Epithelial cell of esophagus (primary cell): ENCODE data around the gene UBAC2.

Source experiments
- DNase-seq: peaks from one replicate; pipeline ENCODE4 v3.0.0; 2010; ENCODE audit warnings: low read depth
- H3K4me3 ChIP-seq: 2 replicates; pipeline ENCODE4 v1.5.1; 2011; ENCODE audit warnings: mild to moderate bottlenecking, low read length, control low read depth
- CTCF ChIP-seq: IDR thresholded peaks from 2 replicates; pipeline ENCODE4 v1.5.1; 2011; ENCODE audit warnings: low read depth, mild to moderate bottlenecking, low read length, control low read depth, inconsistent platforms; ENCODE audit not compliant: insufficient read depth; ENCODE audit errors: missing control alignments

The UBAC2 gene

GRCh38 chr13:99290894-99291293 lies 90.2 kb downstream of the UBAC2 start:
- H3K4me3 ChIP-seq, result no peak overlapping the region
- TF ChIP-seq CTCF, result no peak
- no peak for DNase-seq

GRCh38 chr13:99293178-99293577 lies 92.5 kb downstream of the UBAC2 start:
- DNase-seq, result no peak
- no peak for TF ChIP-seq CTCF
- no peak overlapping the region for H3K4me3 ChIP-seq

GRCh38 chr13:99294198-99294597 lies 93.5 kb downstream of the UBAC2 start:
- TF ChIP-seq CTCF, result no peak
- H3K4me3 ChIP-seq, result no peak overlapping the region
- DNase-seq, result no peak

GRCh38 chr13:99294958-99295357 lies 94.3 kb downstream of the UBAC2 start:
- no peak overlapping the region for H3K4me3 ChIP-seq
- no peak for DNase-seq
- TF ChIP-seq CTCF, result no peak

- no peak overlapping the region for H3K4me3 ChIP-seq
- no peak for DNase-seq
- TF ChIP-seq CTCF, result no peak
Observed at GRCh38 chr13:99295488-99296252, 95.0 kb downstream of the UBAC2 start.

- TF ChIP-seq CTCF, result no peak
- no peak overlapping the region for H3K4me3 ChIP-seq
- no peak for DNase-seq
Observed at GRCh38 chr13:99296398-99296797, 95.7 kb downstream of the UBAC2 start.

GRCh38 chr13:99297331-99297730 lies 96.7 kb downstream of the UBAC2 start:
- no peak for DNase-seq
- TF ChIP-seq CTCF, result no peak
- no peak overlapping the region for H3K4me3 ChIP-seq
